Fibroblast of lung (primary cell): Measurements from ENCODE around the gene UQCC2. TPM values are rescaled to one million over a fixed set of nuclear protein-coding genes. Genes with fewer than 3 reads are reported as not detected.

ENCODE experiments used
- DNase-seq, 2 donors: peaks; one replicate each; pipeline versions ENCODE4 v3.0.0 to v3.0.0-alpha.2; 2010; ENCODE audit warnings: low read depth in 2 of 2
- H2AFZ ChIP-seq: 2 replicates; pipeline ENCODE4 v1.5.1; 2012; ENCODE audit warnings: low read length, control low read depth, inconsistent platforms
- H3K27ac ChIP-seq: 2 replicates; pipeline ENCODE4 v1.5.1; 2011; ENCODE audit warnings: low read length, control low read depth; ENCODE audit not compliant: insufficient read depth
- H3K27me3 ChIP-seq: 2 replicates; pipeline ENCODE4 v1.5.1; 2011; ENCODE audit warnings: mild to moderate bottlenecking, low read length; ENCODE audit not compliant: control insufficient read depth, insufficient read depth
- H3K36me3 ChIP-seq: 2 replicates; pipeline ENCODE4 v1.5.1; 2011; ENCODE audit warnings: low read length; ENCODE audit not compliant: control insufficient read depth, insufficient read depth
- H3K4me1 ChIP-seq: 2 replicates; pipeline ENCODE4 v1.5.1; 2011; ENCODE audit warnings: low read length; ENCODE audit not compliant: control insufficient read depth, insufficient read depth; ENCODE audit errors: extremely low read depth
- H3K4me2 ChIP-seq: 2 replicates; pipeline ENCODE4 v1.5.1; 2011; ENCODE audit warnings: low read length, control low read depth; ENCODE audit not compliant: insufficient read depth; ENCODE audit errors: extremely low read depth
- H3K4me3 ChIP-seq, 4 experiments: fragments of 200-600 bp in 1 of 4; sonication (generic) in 1 of 4; replicated peaks in 1 of 4; 2 replicates each; pipeline ENCODE4 v1.5.1; 2011 to 2016; ENCODE audit warnings: low read length in 4 of 4, low read depth in 3 of 4, mild to moderate bottlenecking in 3 of 4, control low read depth in 2 of 4, inconsistent platforms in 1 of 4, mixed read lengths in 1 of 4; ENCODE audit not compliant: insufficient read depth in 1 of 4; ENCODE audit errors: control extremely low read depth in 1 of 4
- H3K79me2 ChIP-seq: 2 replicates; pipeline ENCODE4 v1.5.1; 2012; ENCODE audit warnings: mild to moderate bottlenecking, low read length, inconsistent platforms; ENCODE audit not compliant: control insufficient read depth, insufficient read depth
- H3K9ac ChIP-seq: 2 replicates; pipeline ENCODE4 v1.5.1; 2011; ENCODE audit warnings: mild to moderate bottlenecking, low read length, control low read depth; ENCODE audit not compliant: insufficient read depth
- H3K9me3 ChIP-seq: 2 replicates; pipeline ENCODE4 v1.5.1; 2012; ENCODE audit warnings: low read depth, low read length; ENCODE audit not compliant: control insufficient read depth, insufficient read depth
- H4K20me1 ChIP-seq: 2 replicates; pipeline ENCODE4 v1.5.1; 2011; ENCODE audit warnings: low read length; ENCODE audit not compliant: control insufficient read depth, insufficient read depth; ENCODE audit errors: extremely low read depth
- EZH2 ChIP-seq: IDR thresholded peaks from 2 replicates; pipeline ENCODE4 v1.5.1; 2012; ENCODE audit warnings: low read length, control low read depth, mild to moderate bottlenecking; ENCODE audit errors: missing control alignments
- polyA plus RNA-seq, 2 donors: library from polyadenylated mRNA; depleted of rRNA in 1 of 2; stranded (reverse) in 1 of 2; unstranded in 1 of 2; fragments of >200 nt; gene quantifications; 2 replicates each; pipeline ENCODE4 v1.2.1, GENCODE V29; 2011 to 2012; ENCODE audit warnings: missing spikeins in 1 of 2
- total RNA-seq: library from RNA; depleted of rRNA; stranded (reverse); fragments of >200 nt; gene quantifications from 2 replicates; pipeline ENCODE4 v1.2.1, GENCODE V29; 2014
- TF ChIP-seq, protein P1 (sequence below), 2 donors: IDR thresholded peaks in 1 of 2; conservative IDR thresholded peaks in 1 of 2; 1 replicate in 1 of 2; 2 replicates in 1 of 2; pipeline ENCODE4 v1.5.1; 2011 to 2012; ENCODE audit warnings: low read length in 2 of 2, control low read depth in 1 of 2, inconsistent platforms in 1 of 2, low read depth in 1 of 2, mild to moderate bottlenecking in 1 of 2

UQCC2 gene
- total and polyA plus RNA-seq, 2 donors (not counting 1 experiment from before 2014, with no cell fraction given) = 33.8 to 36.5 TPM

- Histone ChIP-seq H2AFZ (no peak overlapping the region), H3K9me3 (no peaks in the 10 kb centered on the region), H3K4me1 (no peaks in the 10 kb centered on the region), H3K27me3 (no peaks in the 10 kb centered on the region), H3K4me2 (no peak overlapping the region), H3K79me2 (no peaks in the 10 kb centered on the region), H3K27ac (no peak overlapping the region), H3K36me3 (peaks cover 7% of the 10 kb centered on the region), H3K9ac (no peak overlapping the region), H3K4me3 (no peak overlapping the region), H4K20me1 (no peaks in the 10 kb centered on the region)
- no peak for DNase-seq
- TF ChIP-seq, protein P1, sequence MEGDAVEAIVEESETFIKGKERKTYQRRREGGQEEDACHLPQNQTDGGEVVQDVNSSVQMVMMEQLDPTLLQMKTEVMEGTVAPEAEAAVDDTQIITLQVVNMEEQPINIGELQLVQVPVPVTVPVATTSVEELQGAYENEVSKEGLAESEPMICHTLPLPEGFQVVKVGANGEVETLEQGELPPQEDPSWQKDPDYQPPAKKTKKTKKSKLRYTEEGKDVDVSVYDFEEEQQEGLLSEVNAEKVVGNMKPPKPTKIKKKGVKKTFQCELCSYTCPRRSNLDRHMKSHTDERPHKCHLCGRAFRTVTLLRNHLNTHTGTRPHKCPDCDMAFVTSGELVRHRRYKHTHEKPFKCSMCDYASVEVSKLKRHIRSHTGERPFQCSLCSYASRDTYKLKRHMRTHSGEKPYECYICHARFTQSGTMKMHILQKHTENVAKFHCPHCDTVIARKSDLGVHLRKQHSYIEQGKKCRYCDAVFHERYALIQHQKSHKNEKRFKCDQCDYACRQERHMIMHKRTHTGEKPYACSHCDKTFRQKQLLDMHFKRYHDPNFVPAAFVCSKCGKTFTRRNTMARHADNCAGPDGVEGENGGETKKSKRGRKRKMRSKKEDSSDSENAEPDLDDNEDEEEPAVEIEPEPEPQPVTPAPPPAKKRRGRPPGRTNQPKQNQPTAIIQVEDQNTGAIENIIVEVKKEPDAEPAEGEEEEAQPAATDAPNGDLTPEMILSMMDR (conservative IDR thresholded peaks at IDR 0.05 in 1 of 2, IDR thresholded peaks at IDR 0.05 in 1 of 2; ENCODE audit: low read depth in 1 of 2, low read length in 2 of 2) = no peak
These were observed 54.7 kb downstream of the UQCC2 start for GRCh38 chr6:33656844-33657243.

- Histone ChIP-seq H3K9me3 (no peaks in the 10 kb centered on the region), H3K27ac (no peak overlapping the region), H3K79me2 (peaks cover 1% of the 10 kb centered on the region), H4K20me1 (no peaks in the 10 kb centered on the region), H2AFZ (no peak overlapping the region), H3K9ac (no peak overlapping the region), H3K4me3 (no peak overlapping the region), H3K4me2 (no peak overlapping the region), H3K36me3 (peaks cover 9% of the 10 kb centered on the region), H3K27me3 (no peaks in the 10 kb centered on the region), H3K4me1 (no peaks in the 10 kb centered on the region)
- TF ChIP-seq, protein P1 (conservative IDR thresholded peaks at IDR 0.05 in 1 of 2, IDR thresholded peaks at IDR 0.05 in 1 of 2; ENCODE audit: low read depth in 1 of 2, low read length in 2 of 2) = no peak
- no peak for TF ChIP-seq EZH2
- peak in 1 of 2 donors; percentile 6 for DNase-seq
These were observed 56.5 kb downstream of the UQCC2 start for GRCh38 chr6:33654831-33655554.

- no peak for DNase-seq
- Histone ChIP-seq H4K20me1 (no peaks in the 10 kb centered on the region), H3K9me3 (no peaks in the 10 kb centered on the region), H3K27me3 (no peaks in the 10 kb centered on the region), H3K4me1 (no peaks in the 10 kb centered on the region), H3K4me3 (no peak overlapping the region), H3K36me3 (peaks cover 7% of the 10 kb centered on the region), H3K9ac (no peak overlapping the region), H3K27ac (no peak overlapping the region), H3K79me2 (peaks cover 1% of the 10 kb centered on the region), H3K4me2 (no peak overlapping the region), H2AFZ (no peak overlapping the region)
- no peak for TF ChIP-seq EZH2
- TF ChIP-seq, protein P1 (conservative IDR thresholded peaks at IDR 0.05 in 1 of 2, IDR thresholded peaks at IDR 0.05 in 1 of 2; ENCODE audit: low read depth in 1 of 2, low read length in 2 of 2) = no peak
These were observed 59.5 kb downstream of the UQCC2 start for GRCh38 chr6:33652002-33652401.
